ENCODE measurements around the gene EDEM2.

GRCh38 chr20:35181731-35182130 is 34.6 kb upstream of the EDEM2 start:
- TF ChIP-seq EZH2 (IDR thresholded peaks at IDR 0.05; ENCODE audit: borderline replicate concordance, insufficient read depth, low read depth, low read length, poor library complexity, severe bottlenecking) (no peak), CTCF (IDR thresholded peaks at IDR 0.05) (no peak)
